Neural cell (in vitro differentiated cells): ENCODE data around the gene GABRG3. TPM values are rescaled to one million over a fixed set of nuclear protein-coding genes. Genes with fewer than 3 reads are reported as not detected.

Experiments
- H2AFZ ChIP-seq: fragments of 200-600, 300-800 bp; sonication (generic), shearing (Covaris generic); 2 replicates; pipeline ENCODE4 v1.6.0; 2014; ENCODE audit warnings: low read depth, mild to moderate bottlenecking, antibody characterized with exemption, low read length, moderate library complexity
- H3F3A ChIP-seq: fragments of 200-600 bp; shearing (Covaris generic); 2 replicates; pipeline ENCODE4 v1.6.1; 2016; ENCODE audit warnings: mild to moderate bottlenecking, moderate library complexity, mixed read lengths, antibody characterized with exemption, low read length; ENCODE audit not compliant: insufficient read depth, poor library complexity, severe bottlenecking
- H3K27ac ChIP-seq: fragments of 200-600, 300-800 bp; sonication (generic), shearing (Covaris generic); 2 replicates; pipeline ENCODE4 v1.5.1; 2014; ENCODE audit warnings: mild to moderate bottlenecking, low read length, moderate library complexity
- H3K27me3 ChIP-seq: fragments of 300-800, 200-600 bp; sonication (generic), shearing (Covaris generic); 2 replicates; pipeline ENCODE4 v1.6.0; 2014; ENCODE audit warnings: mild to moderate bottlenecking, low read depth, low read length, moderate library complexity; ENCODE audit not compliant: insufficient read depth
- H3K36me3 ChIP-seq: fragments of 300-800, 200-600 bp; sonication (generic), shearing (Covaris generic); 2 replicates; pipeline ENCODE4 v1.5.1; 2014; ENCODE audit warnings: mild to moderate bottlenecking, antibody characterized with exemption, low read length, moderate library complexity; ENCODE audit not compliant: insufficient read depth
- H3K4me2 ChIP-seq: fragments of 300-800, 200-600 bp; sonication (generic), shearing (Covaris generic); 2 replicates; pipeline ENCODE4 v1.6.0; 2014; ENCODE audit warnings: mild to moderate bottlenecking, low read length
- H3K4me3 ChIP-seq: fragments of 300-800, 200-600 bp; sonication (generic), shearing (Covaris generic); 2 replicates; pipeline ENCODE4 v1.5.1; 2014; ENCODE audit warnings: mild to moderate bottlenecking, low read length, moderate library complexity
- H3K79me2 ChIP-seq: fragments of 200-600 bp; shearing (Covaris generic); replicated peaks from 2 replicates; pipeline ENCODE4 v1.6.0; 2014; ENCODE audit warnings: mild to moderate bottlenecking, low read length, moderate library complexity; ENCODE audit not compliant: insufficient read depth
- H3K9ac ChIP-seq: fragments of 300-800, 200-600 bp; sonication (generic), shearing (Covaris generic); 2 replicates; pipeline ENCODE4 v1.6.1; 2016; ENCODE audit warnings: mild to moderate bottlenecking, low read length, mixed read lengths
- H3K9me2 ChIP-seq: fragments of 200-600 bp; shearing (Covaris generic); 2 replicates; pipeline ENCODE4 v1.6.1; 2016; ENCODE audit warnings: mild to moderate bottlenecking, low read length, mixed read lengths; ENCODE audit not compliant: insufficient read depth
- H3K9me3 ChIP-seq: fragments of 200-600, 300-800 bp; sonication (generic), shearing (Covaris generic); 2 replicates; pipeline ENCODE4 v1.6.1; 2016; ENCODE audit warnings: mild to moderate bottlenecking, mixed run types, low read length, moderate library complexity, mixed read lengths
- H4K20me1 ChIP-seq: fragments of 200-600 bp; shearing (Covaris generic); 2 replicates; pipeline ENCODE4 v1.6.1; 2016; ENCODE audit warnings: mild to moderate bottlenecking, mixed run types; ENCODE audit not compliant: insufficient read depth
- EP300 ChIP-seq: fragments of 450-650 bp; conservative IDR thresholded peaks from 2 replicates; pipeline ENCODE4 v1.6.1; 2014; ENCODE audit warnings: antibody characterized with exemption, mild to moderate bottlenecking, moderate library complexity; ENCODE audit not compliant: poor library complexity, severe bottlenecking
- EZH2 ChIP-seq: fragments of 200-600, 300-800 bp; shearing (Covaris generic), sonication (generic); IDR thresholded peaks from 2 replicates; pipeline ENCODE4 v1.6.1; 2014; ENCODE audit warnings: antibody characterized with exemption, low read length, borderline replicate concordance, mild to moderate bottlenecking; ENCODE audit not compliant: insufficient read depth, poor library complexity, severe bottlenecking
- MXI1 ChIP-seq: fragments of 450-650 bp; conservative IDR thresholded peaks from 2 replicates; pipeline ENCODE4 v1.6.1; 2014; ENCODE audit warnings: antibody characterized with exemption, mild to moderate bottlenecking; ENCODE audit not compliant: poor library complexity, severe bottlenecking
- POLR2AphosphoS5 ChIP-seq: IDR thresholded peaks from 2 replicates; pipeline ENCODE4 v1.6.1; 2012
- RAD21 ChIP-seq: fragments of 450-650 bp; conservative IDR thresholded peaks from 2 replicates; pipeline ENCODE4 v1.6.1; 2014; ENCODE audit warnings: antibody characterized with exemption, mild to moderate bottlenecking, moderate library complexity
- SMC3 ChIP-seq: fragments of 450-650 bp; conservative IDR thresholded peaks from 2 replicates; pipeline ENCODE4 v1.6.1; 2014; ENCODE audit warnings: antibody characterized with exemption, mild to moderate bottlenecking, moderate library complexity; ENCODE audit not compliant: poor library complexity
- TAF1 ChIP-seq: IDR thresholded peaks from 2 replicates; pipeline ENCODE4 v1.6.1; 2012; ENCODE audit warnings: low read depth
- polyA plus RNA-seq: library from polyadenylated mRNA; depleted of rRNA; stranded (reverse); fragments of >200 nt; gene quantifications from 2 replicates; pipeline ENCODE4 v1.2.3, GENCODE V29; 2014
- TF ChIP-seq, protein P1 (sequence below): fragments of 450-650 bp; IDR thresholded peaks from 2 replicates; pipeline ENCODE4 v1.5.1; 2014; ENCODE audit warnings: antibody characterized with exemption, mild to moderate bottlenecking, moderate library complexity; ENCODE audit not compliant: poor library complexity, severe bottlenecking
- TF ChIP-seq, protein P2 (sequence below): IDR thresholded peaks from 2 replicates; pipeline ENCODE4 v1.6.1; 2012; ENCODE audit warnings: borderline replicate concordance

The GABRG3 gene
- polyA plus RNA-seq, 1 donor from 2014 or later, result 1.2 TPM

DNA sequence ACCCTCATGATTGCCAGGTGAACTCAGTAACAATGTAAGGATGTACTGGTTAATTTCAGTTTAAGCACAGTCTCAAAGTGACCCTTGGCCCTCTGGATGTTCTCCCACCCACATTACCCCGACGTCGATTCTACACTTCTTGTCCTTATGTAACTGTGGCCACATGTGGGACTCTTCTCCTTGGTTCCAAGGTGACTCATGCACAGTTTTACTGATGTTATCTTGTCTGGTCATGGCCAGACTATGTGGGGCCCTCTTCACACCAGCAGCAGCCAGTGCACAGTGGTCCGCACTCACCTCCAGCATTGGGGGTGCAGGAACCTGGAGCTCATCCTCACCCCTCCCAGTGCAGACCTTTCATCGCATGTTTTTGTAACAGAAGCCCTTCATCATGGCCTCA, 608.8 kb downstream of the GABRG3 start:
- Histone ChIP-seq H3K36me3 (no peaks in the 10 kb centered on the region), H3K79me2 (no peaks in the 10 kb centered on the region), H3K27ac (no peak overlapping the region), H3K9me2 (no peaks in the 10 kb centered on the region), H3K4me2 (no peak overlapping the region), H2AFZ (no peak overlapping the region), H3K4me3 (no peak overlapping the region), H3K9me3 (no peaks in the 10 kb centered on the region), H3F3A (no peaks in the 10 kb centered on the region), H3K27me3 (no peaks in the 10 kb centered on the region), H4K20me1 (no peaks in the 10 kb centered on the region), H3K9ac (no peak overlapping the region)
- no peak for TF ChIP-seq SMC3
- no peak for TF ChIP-seq POLR2AphosphoS5
- TF ChIP-seq TAF1, result no peak
- no peak for TF ChIP-seq MXI1
- TF ChIP-seq, protein P1, sequence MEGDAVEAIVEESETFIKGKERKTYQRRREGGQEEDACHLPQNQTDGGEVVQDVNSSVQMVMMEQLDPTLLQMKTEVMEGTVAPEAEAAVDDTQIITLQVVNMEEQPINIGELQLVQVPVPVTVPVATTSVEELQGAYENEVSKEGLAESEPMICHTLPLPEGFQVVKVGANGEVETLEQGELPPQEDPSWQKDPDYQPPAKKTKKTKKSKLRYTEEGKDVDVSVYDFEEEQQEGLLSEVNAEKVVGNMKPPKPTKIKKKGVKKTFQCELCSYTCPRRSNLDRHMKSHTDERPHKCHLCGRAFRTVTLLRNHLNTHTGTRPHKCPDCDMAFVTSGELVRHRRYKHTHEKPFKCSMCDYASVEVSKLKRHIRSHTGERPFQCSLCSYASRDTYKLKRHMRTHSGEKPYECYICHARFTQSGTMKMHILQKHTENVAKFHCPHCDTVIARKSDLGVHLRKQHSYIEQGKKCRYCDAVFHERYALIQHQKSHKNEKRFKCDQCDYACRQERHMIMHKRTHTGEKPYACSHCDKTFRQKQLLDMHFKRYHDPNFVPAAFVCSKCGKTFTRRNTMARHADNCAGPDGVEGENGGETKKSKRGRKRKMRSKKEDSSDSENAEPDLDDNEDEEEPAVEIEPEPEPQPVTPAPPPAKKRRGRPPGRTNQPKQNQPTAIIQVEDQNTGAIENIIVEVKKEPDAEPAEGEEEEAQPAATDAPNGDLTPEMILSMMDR, result no peak
- no peak for TF ChIP-seq EZH2
- no peak for TF ChIP-seq EP300
- TF ChIP-seq RAD21, result no peak
- TF ChIP-seq, protein P2, sequence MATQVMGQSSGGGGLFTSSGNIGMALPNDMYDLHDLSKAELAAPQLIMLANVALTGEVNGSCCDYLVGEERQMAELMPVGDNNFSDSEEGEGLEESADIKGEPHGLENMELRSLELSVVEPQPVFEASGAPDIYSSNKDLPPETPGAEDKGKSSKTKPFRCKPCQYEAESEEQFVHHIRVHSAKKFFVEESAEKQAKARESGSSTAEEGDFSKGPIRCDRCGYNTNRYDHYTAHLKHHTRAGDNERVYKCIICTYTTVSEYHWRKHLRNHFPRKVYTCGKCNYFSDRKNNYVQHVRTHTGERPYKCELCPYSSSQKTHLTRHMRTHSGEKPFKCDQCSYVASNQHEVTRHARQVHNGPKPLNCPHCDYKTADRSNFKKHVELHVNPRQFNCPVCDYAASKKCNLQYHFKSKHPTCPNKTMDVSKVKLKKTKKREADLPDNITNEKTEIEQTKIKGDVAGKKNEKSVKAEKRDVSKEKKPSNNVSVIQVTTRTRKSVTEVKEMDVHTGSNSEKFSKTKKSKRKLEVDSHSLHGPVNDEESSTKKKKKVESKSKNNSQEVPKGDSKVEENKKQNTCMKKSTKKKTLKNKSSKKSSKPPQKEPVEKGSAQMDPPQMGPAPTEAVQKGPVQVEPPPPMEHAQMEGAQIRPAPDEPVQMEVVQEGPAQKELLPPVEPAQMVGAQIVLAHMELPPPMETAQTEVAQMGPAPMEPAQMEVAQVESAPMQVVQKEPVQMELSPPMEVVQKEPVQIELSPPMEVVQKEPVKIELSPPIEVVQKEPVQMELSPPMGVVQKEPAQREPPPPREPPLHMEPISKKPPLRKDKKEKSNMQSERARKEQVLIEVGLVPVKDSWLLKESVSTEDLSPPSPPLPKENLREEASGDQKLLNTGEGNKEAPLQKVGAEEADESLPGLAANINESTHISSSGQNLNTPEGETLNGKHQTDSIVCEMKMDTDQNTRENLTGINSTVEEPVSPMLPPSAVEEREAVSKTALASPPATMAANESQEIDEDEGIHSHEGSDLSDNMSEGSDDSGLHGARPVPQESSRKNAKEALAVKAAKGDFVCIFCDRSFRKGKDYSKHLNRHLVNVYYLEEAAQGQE, result no peak

DNA sequence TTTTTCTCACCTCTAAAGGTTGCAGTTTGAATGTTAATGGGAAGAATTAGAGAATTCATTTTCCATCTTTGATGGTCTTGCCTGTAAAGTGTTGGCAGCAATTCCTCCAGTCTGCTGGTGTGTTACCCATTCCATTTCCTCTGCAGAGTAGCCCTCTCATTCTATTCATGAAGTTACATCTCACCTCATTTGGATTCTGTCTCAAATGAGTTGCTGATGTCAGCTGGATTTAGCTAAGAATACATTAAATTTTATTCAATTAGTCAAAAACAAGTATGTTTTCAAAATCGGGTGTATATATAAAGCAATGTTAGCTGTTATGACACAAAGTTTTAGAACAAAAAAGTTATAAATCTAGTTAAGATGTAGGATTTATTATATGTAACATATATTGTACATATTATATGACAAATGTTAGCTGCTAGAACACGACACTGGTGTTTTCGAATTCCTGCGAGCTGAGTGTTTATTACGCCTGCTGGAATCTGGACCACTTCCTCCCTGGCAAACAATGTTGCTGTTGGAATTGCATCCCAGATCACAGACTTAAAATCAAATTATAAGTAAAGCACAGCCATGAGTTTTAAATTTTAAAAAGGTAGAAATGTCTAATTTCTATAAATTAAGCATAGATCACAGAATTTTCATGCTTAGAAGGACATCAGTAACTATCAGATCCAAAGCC, 611.9 kb downstream of the GABRG3 start:
- TF ChIP-seq, protein P1, result no peak
- TF ChIP-seq TAF1 (no peak), POLR2AphosphoS5 (no peak), EP300 (no peak), MXI1 (no peak), RAD21 (no peak)
- TF ChIP-seq, protein P2, result no peak
- Histone ChIP-seq H3K9ac (no peak overlapping the region), H3K4me3 (no peak overlapping the region), H4K20me1 (no peaks in the 10 kb centered on the region), H3F3A (no peaks in the 10 kb centered on the region), H2AFZ (no peak overlapping the region), H3K27me3 (no peaks in the 10 kb centered on the region), H3K36me3 (no peaks in the 10 kb centered on the region), H3K79me2 (no peaks in the 10 kb centered on the region), H3K9me2 (no peaks in the 10 kb centered on the region), H3K9me3 (no peaks in the 10 kb centered on the region), H3K27ac (no peak overlapping the region), H3K4me2 (no peak overlapping the region)
